Skin of body (tissue), 2 donors: ENCODE results near the gene VWDE. TPM values are rescaled to one million over a fixed set of nuclear protein-coding genes. Genes with fewer than 3 reads are reported as not detected.

Experiments
- DNase-seq: peaks from one replicate; lab custom pipeline; 2025; lab: John Stamatoyannopoulos, UW
- total RNA-seq: library from RNA; depleted of rRNA; stranded (reverse); fragments of >200 nt; gene quantifications from one replicate; pipeline ENCODE4 v1.2.3, GENCODE V29; 2014

The VWDE gene
- total RNA-seq, 1 donor from 2014 or later: 0.39 TPM

DNA sequence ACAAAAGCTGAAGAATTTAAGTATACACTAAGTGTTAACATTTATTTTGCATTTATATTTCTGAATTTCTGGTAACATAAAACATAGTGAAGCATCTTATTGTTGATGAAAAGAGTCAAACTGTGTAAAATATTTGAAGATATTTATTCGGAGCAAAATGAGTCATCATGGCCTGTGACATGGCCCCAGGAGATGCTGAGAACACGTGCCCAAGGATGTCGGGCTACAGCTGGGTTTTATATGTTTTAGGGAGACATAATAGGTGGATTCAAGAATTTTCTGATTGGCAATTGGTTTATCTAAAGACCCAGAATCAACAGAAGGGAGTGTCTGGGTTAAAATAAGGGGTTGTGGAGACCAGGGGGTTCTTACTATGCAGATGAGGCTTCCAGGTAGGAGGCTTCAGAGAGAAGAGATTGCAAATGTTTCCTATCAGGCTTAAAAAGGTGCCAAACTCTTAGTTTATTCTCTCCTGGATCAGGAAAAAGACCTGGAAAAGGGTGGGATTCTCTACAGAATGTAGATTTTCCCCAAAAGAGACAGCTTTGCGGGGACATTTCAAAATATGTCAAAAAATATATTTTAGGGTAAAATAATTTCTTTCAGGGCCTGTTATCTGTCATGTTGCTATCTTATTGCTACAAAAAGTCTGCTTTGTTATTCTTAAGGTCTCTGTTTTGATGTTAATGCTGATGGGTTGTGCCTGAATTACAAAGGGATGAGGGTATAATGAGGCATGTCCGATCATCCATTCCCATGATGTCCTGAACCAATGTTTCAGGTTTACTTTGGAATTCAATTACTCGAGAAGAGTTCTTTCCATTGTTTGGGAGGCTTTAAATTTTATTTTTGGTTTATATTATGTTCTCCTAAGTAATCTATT, 74.5 kb downstream of the VWDE start:
- no peak for DNase-seq

DNA sequence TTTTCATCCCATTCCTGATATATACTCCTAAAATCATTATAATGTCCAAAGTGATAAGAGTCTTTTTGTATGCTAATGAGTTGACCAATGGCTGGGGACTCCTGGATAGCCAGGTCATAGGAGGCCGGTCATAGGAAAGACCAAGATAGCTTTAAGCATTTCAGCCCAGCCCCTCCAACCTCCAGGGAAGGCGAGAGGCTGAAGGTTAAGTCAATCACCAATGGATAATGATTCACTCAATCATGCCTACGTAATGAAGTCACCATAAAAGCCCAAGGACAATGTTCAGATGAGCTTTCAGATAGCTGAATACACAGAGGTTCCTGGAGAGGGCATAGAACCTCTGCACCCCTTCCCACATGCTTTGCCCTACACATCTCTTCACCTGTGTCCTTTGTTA, 75.7 kb downstream of the VWDE start:
- no peak for DNase-seq

DNA sequence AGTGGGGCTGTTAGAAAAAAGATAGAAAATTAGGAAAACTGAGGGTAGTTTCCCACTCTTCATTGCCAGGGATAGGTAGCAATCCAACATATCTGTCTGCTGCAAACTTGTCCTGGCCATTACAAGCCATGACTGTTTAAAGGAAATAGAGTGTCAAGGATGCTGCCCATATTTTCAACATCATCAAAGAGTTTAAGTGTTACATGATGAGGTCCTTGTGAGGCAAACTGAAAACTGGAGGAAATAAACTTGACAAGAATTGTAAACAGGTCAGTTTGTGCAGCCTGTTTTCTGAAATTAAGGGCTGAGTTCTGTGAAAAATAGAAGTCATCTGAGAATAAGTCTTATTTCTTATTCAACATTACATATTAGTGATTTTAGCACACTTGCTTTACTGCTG, 78.0 kb downstream of the VWDE start:
- no peak for DNase-seq

DNA sequence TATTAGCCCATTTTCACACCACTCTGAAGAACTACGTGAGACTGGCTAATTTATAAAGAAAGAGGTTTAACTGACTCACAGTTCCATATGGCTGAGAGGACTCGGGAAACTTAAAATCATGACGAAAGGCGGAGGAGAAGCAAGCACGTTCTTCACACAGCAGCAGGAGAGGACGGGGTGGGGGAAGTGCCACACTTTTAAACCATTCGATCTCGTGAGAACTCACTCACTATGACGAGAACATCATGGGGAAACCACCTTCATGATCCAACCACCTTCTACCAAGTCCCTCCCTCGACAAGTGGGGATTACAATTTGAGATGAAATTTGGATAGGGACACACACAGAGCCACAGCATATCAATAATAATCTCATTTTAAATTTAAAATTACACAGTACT, 80.2 kb downstream of the VWDE start:
- DNase-seq: no peak

DNA sequence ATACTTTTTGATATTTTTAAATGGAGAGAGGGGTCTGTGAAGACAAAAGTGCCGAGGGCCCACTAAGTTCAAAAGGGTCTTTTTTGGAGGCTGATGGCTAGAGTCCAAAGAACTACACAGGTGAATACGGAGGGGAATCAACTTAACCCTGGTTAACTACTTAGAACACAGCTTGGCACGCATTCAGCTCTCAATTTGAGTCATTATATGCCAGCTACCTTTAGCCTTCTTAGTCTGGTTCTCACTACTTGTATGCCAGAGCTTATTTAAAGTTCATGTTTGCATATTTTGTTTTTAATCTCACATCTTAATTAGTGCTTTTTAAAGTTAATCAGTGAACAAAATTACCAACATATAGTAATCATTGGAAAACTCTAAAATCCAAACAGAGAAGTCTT, 80.8 kb downstream of the VWDE start:
- no peak for DNase-seq

DNA sequence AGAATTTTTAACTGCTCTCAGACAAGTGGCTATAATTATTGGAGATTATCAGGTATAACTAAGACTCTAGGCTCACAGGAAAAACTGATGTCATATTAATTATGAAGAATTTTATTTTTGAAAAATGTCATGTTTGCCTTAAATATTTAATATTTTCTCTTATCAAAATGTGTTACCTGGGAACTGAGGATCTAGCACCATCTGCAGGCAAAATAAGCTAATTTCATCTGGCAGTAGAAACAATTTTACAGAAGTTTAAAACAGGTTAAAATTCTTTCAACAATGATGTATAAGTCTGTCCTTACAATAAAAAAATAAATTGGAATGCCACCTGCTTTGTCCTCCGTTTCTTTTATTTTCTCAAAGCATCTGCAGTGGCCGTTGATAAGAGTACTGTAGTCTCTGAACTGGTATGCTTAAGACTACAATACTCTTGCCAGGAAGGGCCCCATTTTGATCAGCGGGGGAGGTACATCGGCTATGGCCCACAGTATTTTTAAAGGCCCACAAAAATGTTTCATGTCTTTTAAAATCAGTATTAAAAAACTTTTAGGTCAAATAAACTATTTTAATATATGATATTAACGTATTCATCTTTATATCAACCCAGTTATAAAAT, 81.3 kb downstream of the VWDE start:
- peak; percentile 24 for DNase-seq

DNA sequence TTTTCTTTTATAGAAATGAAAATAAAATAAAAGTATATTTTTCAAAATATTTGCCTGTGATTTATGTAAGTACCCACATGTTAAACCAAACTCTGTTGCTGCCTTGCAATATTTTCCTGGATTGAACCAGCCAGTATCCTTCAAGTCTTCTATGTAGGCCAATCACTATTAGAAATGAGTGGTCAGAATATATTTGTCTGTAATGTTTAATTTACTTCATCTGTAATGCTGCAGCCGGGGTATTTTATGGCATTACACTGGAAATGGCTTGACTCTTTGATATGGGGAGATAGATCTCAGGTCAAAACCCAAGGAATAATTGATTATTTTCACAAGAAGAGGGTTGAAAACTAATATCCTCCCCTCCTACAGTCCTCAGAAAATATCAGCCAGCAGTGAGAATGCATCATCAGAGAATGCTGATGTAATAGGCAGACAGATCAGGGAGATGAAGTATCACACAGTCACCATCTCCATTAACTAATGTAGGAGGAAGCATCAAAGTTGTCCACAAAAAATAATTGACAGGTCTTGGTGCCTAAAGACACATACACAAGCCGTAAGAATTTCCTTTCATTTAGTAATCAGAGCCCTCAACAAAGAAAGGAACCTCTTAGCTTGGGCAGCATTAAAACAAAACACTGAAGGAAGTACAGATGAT, 82.5 kb downstream of the VWDE start:
- no peak for DNase-seq

DNA sequence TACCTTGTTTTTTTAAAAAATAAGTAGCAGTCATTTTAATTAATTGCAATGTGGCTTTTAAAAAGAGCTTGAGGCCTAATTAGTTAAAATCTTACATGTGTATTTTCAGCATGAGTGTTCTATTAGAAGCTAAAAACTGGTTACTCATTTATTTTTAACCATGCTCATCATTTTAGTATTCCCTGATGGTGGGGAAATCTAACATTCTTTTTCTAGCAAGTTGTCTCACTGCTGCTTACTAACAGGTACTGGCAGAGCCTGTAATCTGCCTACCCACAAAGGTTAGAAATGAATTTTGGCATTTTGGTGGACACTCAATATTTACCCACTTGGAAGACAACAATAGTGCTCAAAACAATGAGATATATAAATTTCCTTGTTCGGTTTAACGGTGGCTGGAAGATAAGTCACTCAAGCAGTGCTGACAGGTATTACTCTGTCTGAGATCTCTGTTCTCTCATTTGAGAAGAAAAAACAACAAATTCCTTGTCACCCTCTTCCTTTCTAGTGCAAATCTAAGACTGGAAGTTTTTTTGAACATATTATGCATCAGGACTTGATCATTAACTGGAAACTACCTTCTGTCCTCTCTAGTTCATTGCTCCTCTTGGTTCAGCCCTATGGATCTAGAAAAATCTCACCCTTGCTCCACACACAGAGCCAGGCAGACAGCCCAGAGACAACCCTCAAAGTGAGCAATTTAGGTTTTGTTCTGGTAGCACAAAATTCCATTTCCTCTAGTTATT, 83.3 kb downstream of the VWDE start:
- no peak for DNase-seq

DNA sequence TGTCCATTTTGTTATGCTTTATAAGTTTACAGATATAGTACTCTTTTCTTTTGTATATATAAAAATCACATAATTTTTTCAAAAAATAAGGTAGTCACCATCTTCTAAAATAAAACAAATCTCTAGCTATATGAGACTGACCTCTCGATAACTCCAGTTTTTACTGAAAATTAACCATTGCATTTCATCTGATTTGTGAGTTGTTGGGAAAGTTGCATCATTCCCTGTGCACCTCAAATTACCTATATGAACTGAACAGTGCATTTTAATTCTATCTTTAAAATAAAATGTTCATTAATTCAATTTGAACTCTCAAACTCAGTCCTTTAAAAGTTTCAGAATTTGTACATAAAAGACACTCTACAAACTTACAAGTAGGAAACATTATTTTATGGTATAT, 86.0 kb downstream of the VWDE start:
- DNase-seq: no peak

DNA sequence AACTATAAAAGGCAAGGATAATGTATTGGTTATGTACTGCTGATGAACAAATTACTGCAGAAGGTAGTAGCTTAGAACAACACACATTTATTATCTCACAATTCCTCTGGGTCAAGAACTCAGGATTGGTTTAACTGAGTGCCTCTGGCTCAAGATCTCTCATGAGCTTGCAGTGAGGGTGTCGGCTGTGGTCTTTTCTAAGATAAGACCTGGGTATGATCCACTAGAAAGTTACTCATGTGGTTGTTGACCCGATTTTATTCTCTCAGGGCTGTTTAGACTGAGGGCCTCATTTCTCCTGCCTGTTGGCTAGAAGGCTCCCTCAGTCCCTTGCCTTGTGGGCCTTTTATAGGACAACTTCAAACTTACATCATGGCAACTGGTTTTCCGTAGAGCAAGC, 86.7 kb downstream of the VWDE start:
- DNase-seq: no peak

DNA sequence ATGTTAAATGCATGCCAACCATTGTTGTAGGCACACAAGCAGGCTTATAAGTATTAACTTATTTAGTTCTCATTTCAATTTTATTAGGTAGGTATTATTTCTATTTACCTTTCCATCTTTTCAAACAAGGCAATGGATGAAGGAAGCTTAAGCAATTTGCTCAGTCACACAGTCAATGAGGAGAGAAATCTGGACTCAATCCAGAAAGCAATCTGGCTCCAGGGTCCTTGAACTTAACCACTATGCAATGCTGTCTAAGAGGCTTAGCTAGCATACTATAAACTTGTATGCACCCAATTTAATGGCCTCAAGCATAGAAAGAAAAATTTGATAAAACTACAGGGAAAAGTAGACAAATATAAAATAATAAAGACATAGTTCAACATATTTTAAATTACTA, 88.6 kb downstream of the VWDE start:
- no peak for DNase-seq

DNA sequence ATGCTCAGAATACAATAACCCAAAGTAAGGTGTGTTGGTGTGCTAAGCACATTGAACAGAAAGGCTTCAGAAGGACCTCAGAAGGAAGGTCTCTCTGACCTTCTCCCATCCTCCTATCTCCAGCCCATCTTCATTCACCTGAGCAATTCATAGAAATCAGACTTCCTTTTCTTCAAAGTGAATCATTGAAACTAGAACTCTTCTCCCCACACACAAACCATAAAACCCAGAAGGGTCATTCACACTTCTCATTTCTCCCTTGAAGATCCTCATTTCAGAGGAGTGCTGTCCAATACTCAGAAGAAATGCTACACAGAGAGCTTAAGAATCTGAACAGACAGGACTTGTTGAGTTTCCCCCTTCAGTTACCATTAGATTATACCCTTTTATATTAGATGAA, 89.5 kb downstream of the VWDE start:
- no peak for DNase-seq

DNA sequence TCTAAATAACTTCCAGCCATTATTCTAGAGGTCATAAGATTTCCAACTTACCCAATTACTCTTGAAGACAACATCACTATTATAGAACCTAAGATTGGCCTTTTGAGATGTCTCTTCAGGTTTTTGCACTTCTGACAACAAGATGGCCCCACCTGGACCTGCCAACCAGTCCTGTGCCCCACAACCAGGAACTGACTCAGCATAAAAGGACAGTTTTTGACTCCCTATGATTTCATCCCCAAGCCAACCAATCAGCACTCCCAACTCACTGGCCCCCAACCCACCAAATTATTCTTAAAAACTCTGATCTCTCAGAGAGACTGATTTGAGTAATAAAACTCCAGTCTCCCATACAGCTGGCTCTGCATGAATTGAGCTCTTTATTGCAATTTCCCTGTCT, 98.2 kb downstream of the VWDE start:
- DNase-seq: no peak

DNA sequence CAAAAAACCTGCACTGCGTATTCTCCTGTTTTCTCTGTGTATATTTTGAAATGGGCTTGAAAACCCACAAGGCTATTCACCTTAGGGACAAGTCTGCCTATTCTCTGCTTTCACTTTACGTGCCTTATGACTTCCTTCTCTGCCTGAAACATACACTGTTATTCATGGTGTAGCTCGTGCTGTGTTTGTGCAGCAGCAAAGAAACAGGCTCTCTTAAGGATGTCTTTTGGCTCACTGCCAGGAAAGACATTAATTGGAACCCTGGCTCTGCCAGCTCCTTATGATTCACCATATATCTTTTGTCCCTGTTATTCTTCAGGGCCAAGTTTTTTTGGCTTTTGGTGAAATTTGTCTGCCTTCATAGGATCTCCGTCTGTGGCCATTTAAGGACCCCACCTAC, 100.2 kb downstream of the VWDE start:
- DNase-seq: no peak

DNA sequence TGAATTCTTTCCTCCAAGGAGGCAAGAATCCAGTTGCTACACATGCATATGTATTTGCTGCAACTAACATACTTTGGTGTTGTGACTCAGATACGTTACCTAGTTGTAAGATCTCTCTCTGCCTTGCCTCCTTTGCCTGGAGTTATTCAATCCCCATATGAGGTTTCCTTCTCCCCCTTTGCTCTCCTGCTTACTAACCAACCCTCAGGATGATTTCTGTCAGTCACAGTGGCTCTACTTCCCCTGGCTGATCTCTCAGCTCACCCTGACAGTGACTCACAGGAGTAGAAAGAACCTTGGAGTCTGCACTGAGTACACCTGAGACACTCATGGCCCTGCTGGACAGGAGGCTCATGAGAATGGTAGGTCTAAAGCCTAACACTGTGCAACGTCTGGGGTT, 100.6 kb downstream of the VWDE start:
- no peak for DNase-seq

DNA sequence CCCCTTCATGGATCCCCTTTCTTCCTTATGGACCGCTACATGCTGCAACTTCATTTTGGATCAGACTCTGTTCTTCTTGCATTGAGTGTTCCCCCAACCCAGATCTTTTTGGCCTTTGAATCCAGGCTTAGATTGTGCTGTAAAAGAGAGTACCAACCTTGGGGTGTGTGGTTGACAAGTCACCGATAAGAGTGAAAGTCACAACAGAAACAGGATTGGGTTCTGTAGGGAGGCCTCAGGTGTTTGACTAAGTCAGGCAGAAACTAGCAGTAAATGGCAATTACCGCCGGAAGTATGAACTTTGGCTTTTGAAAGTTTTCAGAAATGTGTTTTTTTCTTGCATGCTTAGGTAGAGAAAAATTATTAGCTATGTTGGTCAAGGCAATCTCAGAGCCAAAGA, 103.2 kb downstream of the VWDE start:
- no peak for DNase-seq

DNA sequence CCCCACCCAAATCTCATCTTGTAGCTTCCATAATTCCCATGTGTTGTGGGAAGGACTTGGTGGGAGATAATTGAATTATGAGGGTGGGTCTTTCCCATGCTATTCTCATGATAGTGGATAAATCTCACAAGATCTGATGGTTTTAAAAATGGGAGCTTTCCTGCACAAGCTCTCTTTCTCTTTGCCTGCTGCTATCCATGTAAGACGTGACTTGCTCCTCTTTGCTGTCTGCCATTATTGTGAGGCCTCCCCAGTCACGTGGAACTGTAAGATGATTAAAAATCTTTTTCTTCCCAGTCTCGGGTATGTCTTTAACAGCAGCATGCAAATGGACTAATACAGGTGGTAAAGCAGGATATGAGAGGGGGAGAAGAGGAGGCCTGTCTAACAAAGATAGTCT, 104.3 kb downstream of the VWDE start:
- DNase-seq: no peak

DNA sequence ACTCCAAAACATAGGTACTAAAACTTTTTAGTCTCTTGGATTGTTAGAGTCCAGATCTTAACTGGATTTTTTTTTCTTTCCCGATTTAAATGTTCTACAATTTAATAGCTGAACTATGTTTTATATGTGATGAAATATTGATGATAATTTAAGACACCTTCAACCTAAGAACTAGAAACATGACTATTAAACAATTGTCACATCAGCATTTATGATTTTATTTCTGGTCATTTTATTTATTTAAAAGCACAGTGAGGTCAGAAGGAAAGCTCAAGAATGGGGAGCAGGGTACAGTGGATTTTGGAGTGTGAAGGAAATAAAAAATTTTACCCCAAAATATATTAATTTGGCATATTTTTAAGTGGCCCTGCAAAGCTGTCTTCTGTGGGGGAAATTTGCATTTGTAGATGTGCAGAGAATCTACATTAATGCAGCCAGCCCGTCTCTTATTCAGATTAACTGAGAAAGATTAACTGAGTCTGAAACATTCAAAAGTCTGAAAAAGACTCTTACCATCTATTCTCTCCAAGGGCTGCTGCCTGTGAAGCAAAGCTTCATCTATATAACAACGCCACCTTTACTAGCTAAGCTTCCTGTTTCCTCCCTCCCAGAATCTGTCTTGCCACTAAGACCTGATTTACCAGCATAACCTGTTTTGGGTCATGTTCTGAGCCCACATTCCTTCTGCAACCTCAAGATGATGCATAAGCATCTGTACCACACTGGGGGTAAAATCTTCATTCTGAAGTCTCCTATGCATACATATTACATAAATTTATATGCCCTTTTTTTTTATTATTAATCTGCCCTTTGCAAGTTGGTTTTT, 106.2 kb downstream of the VWDE start:
- DNase-seq: no peak

DNA sequence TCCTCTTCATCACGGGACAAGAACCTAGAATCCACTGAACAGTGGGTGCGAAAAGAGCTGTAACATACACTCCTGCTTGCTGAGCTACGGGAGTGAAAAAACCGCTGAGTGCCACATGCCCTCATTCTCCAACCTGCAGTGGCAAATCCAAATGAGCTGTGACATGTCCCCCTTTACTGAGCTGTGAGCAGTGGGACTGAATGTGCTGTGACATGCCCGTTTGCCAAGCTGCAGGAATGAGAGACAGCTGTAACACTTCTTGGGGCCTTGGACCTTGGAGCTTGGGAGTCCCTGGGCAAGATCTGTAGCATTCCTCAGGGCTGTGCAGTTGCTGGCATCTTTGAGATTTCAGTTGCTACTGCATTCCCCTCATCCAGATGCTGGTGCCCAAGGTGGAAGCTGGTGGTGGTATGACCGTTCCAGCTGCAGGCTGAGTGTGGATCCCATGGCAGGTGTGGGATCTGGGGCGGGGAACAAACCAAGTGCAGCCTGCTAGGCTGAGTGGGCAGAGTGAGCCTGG, 107.6 kb downstream of the VWDE start:
- DNase-seq: no peak

DNA sequence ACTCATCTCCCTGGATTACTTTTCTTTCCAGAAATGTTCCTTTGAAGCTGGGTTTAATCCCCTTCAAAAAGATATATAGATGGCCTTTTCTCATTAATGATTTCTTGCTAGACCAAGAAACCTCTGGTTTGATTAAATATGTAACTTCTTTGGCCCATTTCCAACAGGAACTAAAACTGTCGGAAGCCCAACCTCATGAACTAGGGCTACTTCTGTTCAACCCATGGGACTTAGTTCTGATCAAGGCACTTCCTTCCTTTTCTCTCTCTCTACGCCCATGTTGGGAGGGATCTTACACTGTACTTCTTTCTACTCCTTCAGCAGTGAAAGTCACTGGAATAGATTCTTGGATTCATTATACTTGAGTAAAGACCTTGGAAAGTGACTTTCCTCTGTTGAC, 109.0 kb downstream of the VWDE start:
- no peak for DNase-seq

DNA sequence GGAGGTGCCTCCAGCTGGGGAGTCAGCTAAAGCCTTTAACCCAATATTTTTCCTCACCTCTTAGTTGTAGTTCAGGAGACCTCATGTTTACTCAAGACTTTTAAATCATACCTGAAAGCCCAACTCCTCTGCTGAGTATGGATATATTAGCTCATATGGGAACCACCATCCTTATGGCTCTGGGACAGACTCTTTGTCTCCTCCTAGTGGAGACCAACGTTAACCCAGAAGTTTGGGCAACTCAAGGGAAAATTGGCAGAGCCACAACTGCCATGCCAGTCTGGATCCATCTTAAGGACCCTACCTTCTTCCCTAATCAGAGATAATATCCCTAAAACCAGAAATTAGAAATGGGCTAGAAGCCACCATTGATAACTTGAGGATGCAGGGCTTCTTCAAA, 111.8 kb downstream of the VWDE start:
- DNase-seq: no peak
